ENCODE results near the gene CFAP97D1. TPM values are rescaled to one million over a fixed set of nuclear protein-coding genes. Genes with fewer than 3 reads are reported as not detected.

Gene CFAP97D1
- total and polyA plus RNA-seq, 10 of the 15 experiments (the other 5 are each of a cell fraction or from before 2014, with no cell fraction given): 0.13 TPM; not detected in 9

DNA sequence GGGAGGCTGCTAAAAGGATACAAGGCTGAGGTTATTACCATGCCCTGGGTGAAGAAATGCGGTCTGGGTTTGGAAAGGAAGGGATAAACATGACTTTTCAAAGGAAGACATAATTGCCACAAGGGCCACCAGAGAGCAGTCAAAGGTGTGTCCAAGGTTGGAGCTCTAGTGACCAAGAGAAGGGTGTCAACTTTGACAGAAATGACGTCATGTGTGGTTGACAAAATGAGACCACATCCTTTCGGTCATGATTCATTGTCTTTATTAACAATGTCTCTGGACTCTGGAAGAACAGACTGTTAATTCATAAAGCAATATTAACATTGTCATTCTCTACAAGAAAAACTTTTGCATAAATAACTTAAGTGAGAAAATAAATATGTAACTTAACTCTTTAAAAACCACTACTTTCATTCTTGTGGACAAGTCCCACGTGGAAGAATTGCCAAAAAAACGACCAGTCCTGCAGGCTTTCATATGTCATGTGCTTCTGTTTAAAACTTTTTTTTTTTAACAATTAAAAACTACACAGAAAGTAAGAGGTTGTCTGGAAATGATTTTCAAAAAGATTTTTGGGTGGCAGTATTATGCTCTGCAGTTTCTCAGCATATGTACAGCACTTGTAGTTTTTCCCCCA, 26.6 kb upstream of the CFAP97D1 start (continued):
- TF ChIP-seq, protein P1, sequence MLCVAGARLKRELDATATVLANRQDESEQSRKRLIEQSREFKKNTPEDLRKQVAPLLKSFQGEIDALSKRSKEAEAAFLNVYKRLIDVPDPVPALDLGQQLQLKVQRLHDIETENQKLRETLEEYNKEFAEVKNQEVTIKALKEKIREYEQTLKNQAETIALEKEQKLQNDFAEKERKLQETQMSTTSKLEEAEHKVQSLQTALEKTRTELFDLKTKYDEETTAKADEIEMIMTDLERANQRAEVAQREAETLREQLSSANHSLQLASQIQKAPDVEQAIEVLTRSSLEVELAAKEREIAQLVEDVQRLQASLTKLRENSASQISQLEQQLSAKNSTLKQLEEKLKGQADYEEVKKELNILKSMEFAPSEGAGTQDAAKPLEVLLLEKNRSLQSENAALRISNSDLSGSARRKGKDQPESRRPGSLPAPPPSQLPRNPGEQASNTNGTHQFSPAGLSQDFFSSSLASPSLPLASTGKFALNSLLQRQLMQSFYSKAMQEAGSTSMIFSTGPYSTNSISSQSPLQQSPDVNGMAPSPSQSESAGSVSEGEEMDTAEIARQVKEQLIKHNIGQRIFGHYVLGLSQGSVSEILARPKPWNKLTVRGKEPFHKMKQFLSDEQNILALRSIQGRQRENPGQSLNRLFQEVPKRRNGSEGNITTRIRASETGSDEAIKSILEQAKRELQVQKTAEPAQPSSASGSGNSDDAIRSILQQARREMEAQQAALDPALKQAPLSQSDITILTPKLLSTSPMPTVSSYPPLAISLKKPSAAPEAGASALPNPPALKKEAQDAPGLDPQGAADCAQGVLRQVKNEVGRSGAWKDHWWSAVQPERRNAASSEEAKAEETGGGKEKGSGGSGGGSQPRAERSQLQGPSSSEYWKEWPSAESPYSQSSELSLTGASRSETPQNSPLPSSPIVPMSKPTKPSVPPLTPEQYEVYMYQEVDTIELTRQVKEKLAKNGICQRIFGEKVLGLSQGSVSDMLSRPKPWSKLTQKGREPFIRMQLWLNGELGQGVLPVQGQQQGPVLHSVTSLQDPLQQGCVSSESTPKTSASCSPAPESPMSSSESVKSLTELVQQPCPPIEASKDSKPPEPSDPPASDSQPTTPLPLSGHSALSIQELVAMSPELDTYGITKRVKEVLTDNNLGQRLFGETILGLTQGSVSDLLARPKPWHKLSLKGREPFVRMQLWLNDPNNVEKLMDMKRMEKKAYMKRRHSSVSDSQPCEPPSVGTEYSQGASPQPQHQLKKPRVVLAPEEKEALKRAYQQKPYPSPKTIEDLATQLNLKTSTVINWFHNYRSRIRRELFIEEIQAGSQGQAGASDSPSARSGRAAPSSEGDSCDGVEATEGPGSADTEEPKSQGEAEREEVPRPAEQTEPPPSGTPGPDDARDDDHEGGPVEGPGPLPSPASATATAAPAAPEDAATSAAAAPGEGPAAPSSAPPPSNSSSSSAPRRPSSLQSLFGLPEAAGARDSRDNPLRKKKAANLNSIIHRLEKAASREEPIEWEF (IDR thresholded peaks at IDR 0.05; ENCODE audit: insufficient replicate concordance, low read depth, low read length): no peak
- no peak for TF ChIP-seq ESRRA (IDR thresholded peaks at IDR 0.05; ENCODE audit: low read length)
- TF ChIP-seq GABPA (IDR thresholded peaks at IDR 0.05; ENCODE audit: low read depth): no peak
- TF ChIP-seq CHD1 (IDR thresholded peaks at IDR 0.05; ENCODE audit: low read depth, low read length): no peak
- TF ChIP-seq, protein P2, sequence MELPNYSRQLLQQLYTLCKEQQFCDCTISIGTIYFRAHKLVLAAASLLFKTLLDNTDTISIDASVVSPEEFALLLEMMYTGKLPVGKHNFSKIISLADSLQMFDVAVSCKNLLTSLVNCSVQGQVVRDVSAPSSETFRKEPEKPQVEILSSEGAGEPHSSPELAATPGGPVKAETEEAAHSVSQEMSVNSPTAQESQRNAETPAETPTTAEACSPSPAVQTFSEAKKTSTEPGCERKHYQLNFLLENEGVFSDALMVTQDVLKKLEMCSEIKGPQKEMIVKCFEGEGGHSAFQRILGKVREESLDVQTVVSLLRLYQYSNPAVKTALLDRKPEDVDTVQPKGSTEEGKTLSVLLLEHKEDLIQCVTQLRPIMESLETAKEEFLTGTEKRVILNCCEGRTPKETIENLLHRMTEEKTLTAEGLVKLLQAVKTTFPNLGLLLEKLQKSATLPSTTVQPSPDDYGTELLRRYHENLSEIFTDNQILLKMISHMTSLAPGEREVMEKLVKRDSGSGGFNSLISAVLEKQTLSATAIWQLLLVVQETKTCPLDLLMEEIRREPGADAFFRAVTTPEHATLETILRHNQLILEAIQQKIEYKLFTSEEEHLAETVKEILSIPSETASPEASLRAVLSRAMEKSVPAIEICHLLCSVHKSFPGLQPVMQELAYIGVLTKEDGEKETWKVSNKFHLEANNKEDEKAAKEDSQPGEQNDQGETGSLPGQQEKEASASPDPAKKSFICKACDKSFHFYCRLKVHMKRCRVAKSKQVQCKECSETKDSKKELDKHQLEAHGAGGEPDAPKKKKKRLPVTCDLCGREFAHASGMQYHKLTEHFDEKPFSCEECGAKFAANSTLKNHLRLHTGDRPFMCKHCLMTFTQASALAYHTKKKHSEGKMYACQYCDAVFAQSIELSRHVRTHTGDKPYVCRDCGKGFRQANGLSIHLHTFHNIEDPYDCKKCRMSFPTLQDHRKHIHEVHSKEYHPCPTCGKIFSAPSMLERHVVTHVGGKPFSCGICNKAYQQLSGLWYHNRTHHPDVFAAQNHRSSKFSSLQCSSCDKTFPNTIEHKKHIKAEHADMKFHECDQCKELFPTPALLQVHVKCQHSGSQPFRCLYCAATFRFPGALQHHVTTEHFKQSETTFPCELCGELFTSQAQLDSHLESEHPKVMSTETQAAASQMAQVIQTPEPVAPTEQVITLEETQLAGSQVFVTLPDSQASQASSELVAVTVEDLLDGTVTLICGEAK (IDR thresholded peaks at IDR 0.05; ENCODE audit: borderline replicate concordance): peak; percentile 78
- TF ChIP-seq, protein P3, sequence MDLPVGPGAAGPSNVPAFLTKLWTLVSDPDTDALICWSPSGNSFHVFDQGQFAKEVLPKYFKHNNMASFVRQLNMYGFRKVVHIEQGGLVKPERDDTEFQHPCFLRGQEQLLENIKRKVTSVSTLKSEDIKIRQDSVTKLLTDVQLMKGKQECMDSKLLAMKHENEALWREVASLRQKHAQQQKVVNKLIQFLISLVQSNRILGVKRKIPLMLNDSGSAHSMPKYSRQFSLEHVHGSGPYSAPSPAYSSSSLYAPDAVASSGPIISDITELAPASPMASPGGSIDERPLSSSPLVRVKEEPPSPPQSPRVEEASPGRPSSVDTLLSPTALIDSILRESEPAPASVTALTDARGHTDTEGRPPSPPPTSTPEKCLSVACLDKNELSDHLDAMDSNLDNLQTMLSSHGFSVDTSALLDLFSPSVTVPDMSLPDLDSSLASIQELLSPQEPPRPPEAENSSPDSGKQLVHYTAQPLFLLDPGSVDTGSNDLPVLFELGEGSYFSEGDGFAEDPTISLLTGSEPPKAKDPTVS (IDR thresholded peaks at IDR 0.05; ENCODE audit: low read depth, low read length): no peak
- TF ChIP-seq, protein P4, sequence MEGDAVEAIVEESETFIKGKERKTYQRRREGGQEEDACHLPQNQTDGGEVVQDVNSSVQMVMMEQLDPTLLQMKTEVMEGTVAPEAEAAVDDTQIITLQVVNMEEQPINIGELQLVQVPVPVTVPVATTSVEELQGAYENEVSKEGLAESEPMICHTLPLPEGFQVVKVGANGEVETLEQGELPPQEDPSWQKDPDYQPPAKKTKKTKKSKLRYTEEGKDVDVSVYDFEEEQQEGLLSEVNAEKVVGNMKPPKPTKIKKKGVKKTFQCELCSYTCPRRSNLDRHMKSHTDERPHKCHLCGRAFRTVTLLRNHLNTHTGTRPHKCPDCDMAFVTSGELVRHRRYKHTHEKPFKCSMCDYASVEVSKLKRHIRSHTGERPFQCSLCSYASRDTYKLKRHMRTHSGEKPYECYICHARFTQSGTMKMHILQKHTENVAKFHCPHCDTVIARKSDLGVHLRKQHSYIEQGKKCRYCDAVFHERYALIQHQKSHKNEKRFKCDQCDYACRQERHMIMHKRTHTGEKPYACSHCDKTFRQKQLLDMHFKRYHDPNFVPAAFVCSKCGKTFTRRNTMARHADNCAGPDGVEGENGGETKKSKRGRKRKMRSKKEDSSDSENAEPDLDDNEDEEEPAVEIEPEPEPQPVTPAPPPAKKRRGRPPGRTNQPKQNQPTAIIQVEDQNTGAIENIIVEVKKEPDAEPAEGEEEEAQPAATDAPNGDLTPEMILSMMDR (IDR thresholded peaks at IDR 0.05 in 2 of 3, conservative IDR thresholded peaks at IDR 0.05 in 1 of 3; ENCODE audit: control insufficient read depth in 2 of 3, extremely low read depth in 1 of 3, insufficient read depth in 1 of 3, low read depth in 3 of 3, low read length in 3 of 3): 0 out of 6 replicates have a peak, but pooled peaks of 1 of the 3 experiments have one; percentile 4
- 0 out of 2 replicates have a peak, but pooled peaks have one; percentile 24 for TF ChIP-seq BCL11A (IDR thresholded peaks at IDR 0.05; ENCODE audit: low read depth, low read length)
- no peak for TF ChIP-seq EZH2 (IDR thresholded peaks at IDR 0.05; ENCODE audit: borderline replicate concordance, control insufficient read depth, low read depth, low read length)
- no peak for TF ChIP-seq KAT2A (conservative IDR thresholded peaks at IDR 0.05; ENCODE audit: control insufficient read depth, low read depth, low read length)
- TF ChIP-seq NBN (IDR thresholded peaks at IDR 0.05): peak; percentile 77
- TF ChIP-seq, protein P5, sequence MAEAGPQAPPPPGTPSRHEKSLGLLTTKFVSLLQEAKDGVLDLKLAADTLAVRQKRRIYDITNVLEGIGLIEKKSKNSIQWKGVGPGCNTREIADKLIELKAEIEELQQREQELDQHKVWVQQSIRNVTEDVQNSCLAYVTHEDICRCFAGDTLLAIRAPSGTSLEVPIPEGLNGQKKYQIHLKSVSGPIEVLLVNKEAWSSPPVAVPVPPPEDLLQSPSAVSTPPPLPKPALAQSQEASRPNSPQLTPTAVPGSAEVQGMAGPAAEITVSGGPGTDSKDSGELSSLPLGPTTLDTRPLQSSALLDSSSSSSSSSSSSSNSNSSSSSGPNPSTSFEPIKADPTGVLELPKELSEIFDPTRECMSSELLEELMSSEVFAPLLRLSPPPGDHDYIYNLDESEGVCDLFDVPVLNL (IDR thresholded peaks at IDR 0.05; ENCODE audit: low read depth, low read length): no peak

Measured in GM12878 (cell line).